Keratinocyte (primary cell): ENCODE data around the gene MED16. TPM values are rescaled to one million over a fixed set of nuclear protein-coding genes. Genes with fewer than 3 reads are reported as not detected.
"Not testable (repeated sequence)": the region's sequence is repeated elsewhere in the genome, so short reads cannot be mapped to it uniquely, and the experiment has no call there.

ENCODE experiments used
- DNase-seq: peaks from one replicate; pipeline ENCODE4 v3.0.0-alpha.2; 2011; ENCODE audit warnings: low read depth, missing footprints, low spot score
- FAIRE-seq: peaks from 2 replicates; lab custom pipeline; 2011; peaks lifted over from hg19 to GRCh38; lab: Jason Lieb, UNC
- H2AFZ ChIP-seq: 2 replicates; pipeline ENCODE4 v1.6.0; 2012; ENCODE audit warnings: low read length, control low read depth, inconsistent platforms; ENCODE audit not compliant: control insufficient read depth
- H3K27ac ChIP-seq: 2 replicates; pipeline ENCODE4 v1.5.1; 2011; ENCODE audit warnings: low read length; ENCODE audit not compliant: control insufficient read depth, insufficient read depth
- H3K27me3 ChIP-seq: 3 replicates; pipeline ENCODE4 v1.6.0; 2011; ENCODE audit warnings: low read length; ENCODE audit not compliant: control insufficient read depth, insufficient read depth; ENCODE audit errors: extremely low read depth
- H3K36me3 ChIP-seq, 2 experiments: 2 replicates in 1 of 2; 3 replicates in 1 of 2; pipeline ENCODE4 v1.5.1; 2011; ENCODE audit warnings: low read length in 2 of 2, mild to moderate bottlenecking in 1 of 2; ENCODE audit not compliant: control insufficient read depth in 2 of 2, insufficient read depth in 2 of 2; ENCODE audit errors: extremely low read depth in 1 of 2
- H3K4me1 ChIP-seq: 3 replicates; pipeline ENCODE4 v1.5.1; 2011; ENCODE audit warnings: low read length; ENCODE audit not compliant: control insufficient read depth, insufficient read depth; ENCODE audit errors: extremely low read depth
- H3K4me2 ChIP-seq: 3 replicates; pipeline ENCODE4 v1.6.0; 2011; ENCODE audit warnings: low read depth, low read length; ENCODE audit not compliant: control insufficient read depth, insufficient read depth; ENCODE audit errors: extremely low read depth
- H3K4me3 ChIP-seq, 3 experiments: fragments of 200-600 bp in 1 of 3; sonication (generic) in 1 of 3; 2 replicates in 2 of 3; 3 replicates in 1 of 3; pipeline ENCODE4 v1.5.1; 2011 to 2016; ENCODE audit warnings: low read length in 3 of 3, mild to moderate bottlenecking in 3 of 3, control low read depth in 2 of 3, inconsistent platforms in 1 of 3, low read depth in 1 of 3, mixed read lengths in 1 of 3, mixed run types in 1 of 3, moderate library complexity in 1 of 3; ENCODE audit not compliant: control insufficient read depth in 2 of 3, insufficient read depth in 2 of 3; ENCODE audit errors: extremely low read depth in 1 of 3
- H3K79me2 ChIP-seq: 2 replicates; pipeline ENCODE4 v1.6.0; 2012; ENCODE audit warnings: low read length; ENCODE audit not compliant: control insufficient read depth, insufficient read depth
- H3K9ac ChIP-seq: 3 replicates; pipeline ENCODE4 v1.6.0; 2011; ENCODE audit warnings: low read length; ENCODE audit not compliant: control insufficient read depth, insufficient read depth; ENCODE audit errors: extremely low read depth
- H3K9me1 ChIP-seq: 3 replicates; pipeline ENCODE4 v1.6.0; 2011; ENCODE audit warnings: low read length; ENCODE audit not compliant: control insufficient read depth, insufficient read depth; ENCODE audit errors: extremely low read depth
- H3K9me3 ChIP-seq: 2 replicates; pipeline ENCODE4 v1.5.1; 2012; ENCODE audit warnings: low read depth, low read length; ENCODE audit not compliant: control insufficient read depth
- H4K20me1 ChIP-seq: 3 replicates; pipeline ENCODE4 v1.6.0; 2011; ENCODE audit warnings: low read length; ENCODE audit not compliant: control insufficient read depth, insufficient read depth; ENCODE audit errors: extremely low read depth
- EZH2 ChIP-seq: IDR thresholded peaks from one replicate; pipeline ENCODE4 v1.6.1; 2012; ENCODE audit warnings: inconsistent platforms, mild to moderate bottlenecking, low read length, moderate library complexity
- dilution Hi-C: fragments of 300-500 bp; cut with MboI; formaldehyde crosslinking; loops from one replicate; pipeline ENCODE4 v1.7.0; 2020; ENCODE audit warnings: low sequenced_read_pairs; ENCODE audit not compliant: extremely low pct_ligation_motif_present
- polyA plus RNA-seq, 5 experiments: library from polyadenylated mRNA; depleted of rRNA in 3 of 5; stranded (reverse) in 3 of 5; stranded (forward) in 1 of 5; unstranded in 1 of 5; fragments of >200 nt; gene quantifications; 1 replicate in 1 of 5; 2 replicates in 3 of 5; 3 replicates in 1 of 5; pipeline versions ENCODE4 v1.2.1 to v1.2.3, GENCODE V29; 2011 to 2012; ENCODE audit warnings: missing spikeins in 2 of 5, low read depth in 1 of 5, low replicate concordance in 1 of 5
- TF ChIP-seq, protein P1 (sequence below), 3 experiments: IDR thresholded peaks in 1 of 3; conservative IDR thresholded peaks in 1 of 3; optimal IDR thresholded peaks in 1 of 3; 2 replicates in 2 of 3; 3 replicates in 1 of 3; pipeline versions ENCODE3 to v1.5.1; 2011; ENCODE audit warnings: low read length in 3 of 3, mild to moderate bottlenecking in 3 of 3, moderate library complexity in 2 of 3, control low read depth in 1 of 3, inconsistent platforms in 1 of 3; ENCODE audit not compliant: insufficient read depth in 2 of 3; ENCODE audit errors: extremely low read depth in 1 of 3

The MED16 gene
- polyA plus RNA-seq, 1 donor (not counting 4 experiments of a cell fraction or from before 2014, with no cell fraction given) = 9.7 TPM

DNA sequence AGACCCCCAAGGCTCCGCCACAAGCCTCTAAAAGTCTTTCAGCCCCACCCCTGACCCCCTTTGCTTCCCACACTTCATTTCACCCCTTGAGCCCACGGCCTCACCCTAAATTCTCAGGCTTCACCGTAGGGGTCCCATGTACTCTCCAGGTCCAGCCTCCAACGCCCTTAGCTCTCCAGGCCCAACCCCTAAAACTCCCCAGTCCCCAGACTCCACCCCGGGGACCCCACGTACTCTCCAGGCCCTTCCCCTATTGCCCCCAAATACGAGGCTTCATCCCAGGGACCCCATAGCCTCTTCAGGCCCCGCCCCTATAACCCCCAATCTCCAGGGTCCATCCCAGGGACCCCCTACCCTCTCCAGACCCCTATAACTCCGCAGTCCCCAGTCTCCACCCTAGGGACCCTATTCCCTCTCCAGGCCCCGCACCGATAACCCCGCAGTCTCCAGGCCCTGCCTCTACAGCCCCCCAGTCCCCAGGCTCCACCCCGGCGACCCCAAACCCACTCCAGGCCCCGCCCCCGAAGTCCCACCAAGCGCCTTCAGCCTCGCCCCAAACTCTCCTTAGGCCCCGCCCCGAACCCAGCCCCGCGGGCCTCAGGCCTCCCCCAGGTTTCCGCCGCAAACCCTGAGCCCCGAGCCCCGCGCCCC, 619 bp downstream of the MED16 start:
- H3K9ac ChIP-seq = peak overlapping the region; percentile 88
- FAIRE-seq = no peak
- no peaks in the 10 kb centered on the region for H3K79me2 ChIP-seq
- no peaks in the 10 kb centered on the region for H3K27me3 ChIP-seq
- H3K36me3 ChIP-seq = peaks cover 4 to 12% of the 10 kb centered on the region in 2 experiments
- no peak overlapping the region for H2AFZ ChIP-seq
- H3K4me3 ChIP-seq = peak overlapping the region; percentile 77 to 86 (median 80)
- no peaks in the 10 kb centered on the region for H3K4me1 ChIP-seq
- H3K9me1 ChIP-seq = no peaks in the 10 kb centered on the region
- no peaks in the 10 kb centered on the region for H3K9me3 ChIP-seq
- no peak for DNase-seq
- TF ChIP-seq, protein P1, sequence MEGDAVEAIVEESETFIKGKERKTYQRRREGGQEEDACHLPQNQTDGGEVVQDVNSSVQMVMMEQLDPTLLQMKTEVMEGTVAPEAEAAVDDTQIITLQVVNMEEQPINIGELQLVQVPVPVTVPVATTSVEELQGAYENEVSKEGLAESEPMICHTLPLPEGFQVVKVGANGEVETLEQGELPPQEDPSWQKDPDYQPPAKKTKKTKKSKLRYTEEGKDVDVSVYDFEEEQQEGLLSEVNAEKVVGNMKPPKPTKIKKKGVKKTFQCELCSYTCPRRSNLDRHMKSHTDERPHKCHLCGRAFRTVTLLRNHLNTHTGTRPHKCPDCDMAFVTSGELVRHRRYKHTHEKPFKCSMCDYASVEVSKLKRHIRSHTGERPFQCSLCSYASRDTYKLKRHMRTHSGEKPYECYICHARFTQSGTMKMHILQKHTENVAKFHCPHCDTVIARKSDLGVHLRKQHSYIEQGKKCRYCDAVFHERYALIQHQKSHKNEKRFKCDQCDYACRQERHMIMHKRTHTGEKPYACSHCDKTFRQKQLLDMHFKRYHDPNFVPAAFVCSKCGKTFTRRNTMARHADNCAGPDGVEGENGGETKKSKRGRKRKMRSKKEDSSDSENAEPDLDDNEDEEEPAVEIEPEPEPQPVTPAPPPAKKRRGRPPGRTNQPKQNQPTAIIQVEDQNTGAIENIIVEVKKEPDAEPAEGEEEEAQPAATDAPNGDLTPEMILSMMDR (optimal IDR thresholded peaks at IDR 0.05 in 1 of 3, IDR thresholded peaks at IDR 0.05 in 1 of 3, conservative IDR thresholded peaks at IDR 0.05 in 1 of 3; ENCODE audit: extremely low read depth in 1 of 3, insufficient read depth in 2 of 3, low read length in 3 of 3) = no peak
- TF ChIP-seq EZH2 = no peak
- peak overlapping the region; percentile 90 for H3K4me2 ChIP-seq
- dilution Hi-C loops = no loop called here
- peak overlapping the region; percentile 58 for H3K27ac ChIP-seq
- no peaks in the 10 kb centered on the region for H4K20me1 ChIP-seq

DNA sequence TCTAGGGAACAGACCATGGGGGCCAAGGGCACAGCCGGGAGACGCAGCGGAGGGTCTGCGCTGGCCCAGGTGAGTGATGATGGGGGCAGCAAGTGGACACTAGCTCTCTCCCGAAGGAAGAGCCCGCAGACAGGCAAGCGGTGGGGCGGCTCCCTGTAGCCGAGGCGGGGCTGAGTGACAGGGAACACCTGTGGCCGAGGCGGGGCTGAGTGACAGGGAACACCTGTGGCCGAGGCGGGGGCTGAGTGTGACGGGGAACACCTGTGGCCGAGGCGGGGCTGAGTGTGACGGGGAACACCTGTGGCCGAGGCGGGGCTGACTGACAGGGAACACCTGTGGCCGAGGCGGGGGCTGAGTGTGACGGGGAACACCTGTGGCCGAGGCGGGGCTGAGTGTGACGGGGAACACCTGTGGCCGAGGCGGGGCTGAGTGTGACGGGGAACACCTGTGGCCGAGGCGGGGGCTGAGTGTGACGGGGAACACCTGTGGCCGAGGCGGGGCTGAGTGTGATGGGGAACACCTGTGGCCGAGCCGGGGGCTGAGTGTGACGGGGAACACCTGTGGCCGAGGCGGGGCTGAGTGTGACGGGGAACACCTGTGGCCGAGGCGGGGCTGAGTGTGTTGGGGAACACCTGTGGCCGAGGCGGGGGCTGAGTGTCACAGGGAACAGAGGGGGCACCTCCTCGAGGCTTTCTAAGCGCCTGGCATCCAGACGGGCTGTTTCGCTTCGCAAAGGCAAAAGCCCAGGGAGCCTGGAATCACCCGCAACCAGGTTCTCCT, 1.4 kb downstream of the MED16 start:
- H3K9me3 ChIP-seq, DNase-seq, FAIRE-seq, H3K4me1 ChIP-seq, H3K27me3 ChIP-seq, H3K79me2 ChIP-seq, H3K9me1 ChIP-seq, H4K20me1 ChIP-seq, H2AFZ ChIP-seq, dilution Hi-C loops: not testable (repeated sequence)
- peak overlapping the region; percentile 90 for H3K4me2 ChIP-seq
- H3K9ac ChIP-seq = peak overlapping the region; percentile 88
- peaks cover 4 to 10% of the 10 kb centered on the region in 2 experiments for H3K36me3 ChIP-seq
- H3K4me3 ChIP-seq = peak overlapping the region; percentile 77 to 86 (median 80)
- H3K27ac ChIP-seq = peak overlapping the region; percentile 58
